IMR-90 (cell line): Measurements from ENCODE around the gene PTGR2. TPM values are rescaled to one million over a fixed set of nuclear protein-coding genes. Genes with fewer than 3 reads are reported as not detected.

Source experiments
- ATAC-seq: fragments of 200-7000 bp; cut with Tn5 transposase; 2 replicates; pipeline ENCODE4 v1.9.1; 2020; ENCODE audit warnings: low read depth, mild to moderate bottlenecking, moderate library complexity
- BruUV-seq: library from RNA; stranded (reverse); fragments of 400-500 nt; replicated peaks from 2 replicates; lab custom pipeline; 2021; lab: Mats Ljungman, UMichigan
- CTCF ChIA-PET: fragments of 300-600 bp; formaldehyde crosslinking; extraction: SDS; loops from one replicate; lab custom pipeline; 2021; ENCODE audit warnings: antibody characterized with exemption; lab: Yijun Ruan, JAX
- POLR2A ChIA-PET: fragments of 300-600 bp; sonication (Branson Sonifier 250); formaldehyde crosslinking; loops from one replicate; lab custom pipeline; 2022; ENCODE audit warnings: antibody characterized with exemption; ENCODE audit not compliant: unreplicated experiment; lab: Charles Lee
- DNase-seq: peaks from one replicate; pipeline ENCODE4 v3.0.0; 2013
- H2AFZ ChIP-seq: replicated peaks from 2 replicates; pipeline ENCODE3; 2013; ENCODE audit warnings: low read length, mild to moderate bottlenecking; ENCODE audit not compliant: poor library complexity
- H2AK5ac ChIP-seq: 2 replicates; pipeline ENCODE4 v1.6.1; 2013; ENCODE audit warnings: low read depth, low read length, inconsistent platforms
- H2AK9ac ChIP-seq: replicated peaks from 2 replicates; pipeline ENCODE3; 2013; ENCODE audit warnings: mild to moderate bottlenecking, low read depth, low read length, moderate library complexity; ENCODE audit not compliant: poor library complexity
- H2BK120ac ChIP-seq: 2 replicates; pipeline ENCODE4 v1.6.1; 2013; ENCODE audit warnings: low read depth, low read length, inconsistent platforms
- H2BK15ac ChIP-seq: 3 replicates; pipeline ENCODE4 v1.6.1; 2013; ENCODE audit warnings: low read depth, low read length, inconsistent platforms
- H2BK20ac ChIP-seq: 2 replicates; pipeline ENCODE4 v1.6.1; 2013; ENCODE audit warnings: low read depth, mild to moderate bottlenecking, inconsistent platforms, low read length, moderate library complexity
- H2BK5ac ChIP-seq: 2 replicates; pipeline ENCODE4 v1.6.1; 2013; ENCODE audit warnings: mild to moderate bottlenecking, low read depth, low read length, inconsistent platforms; ENCODE audit not compliant: poor library complexity, severe bottlenecking
- H3K14ac ChIP-seq: replicated peaks from 2 replicates; pipeline ENCODE4 v1.6.1; 2013; ENCODE audit warnings: low read depth, low read length, inconsistent platforms
- H3K18ac ChIP-seq: 2 replicates; pipeline ENCODE4 v1.6.1; 2013; ENCODE audit warnings: low read depth, low read length, control low read depth
- H3K23ac ChIP-seq: 2 replicates; pipeline ENCODE4 v1.6.1; 2013; ENCODE audit warnings: low read depth, low read length, inconsistent platforms
- H3K27ac ChIP-seq: 2 replicates; pipeline ENCODE4 v1.5.1; 2013; ENCODE audit warnings: mild to moderate bottlenecking, control low read depth, low read length; ENCODE audit not compliant: insufficient read depth
- H3K27me3 ChIP-seq: 2 replicates; pipeline ENCODE4 v1.6.1; 2013; ENCODE audit warnings: low read length; ENCODE audit not compliant: control insufficient read depth, insufficient read depth
- H3K36me3 ChIP-seq: 2 replicates; pipeline ENCODE4 v1.6.1; 2013; ENCODE audit warnings: low read length, mixed read lengths; ENCODE audit not compliant: control insufficient read depth, insufficient read depth
- H3K4ac ChIP-seq: 2 replicates; pipeline ENCODE4 v1.6.1; 2013; ENCODE audit warnings: low read depth, low read length, inconsistent platforms
- H3K4me1 ChIP-seq: 2 replicates; pipeline ENCODE4 v1.6.1; 2013; ENCODE audit warnings: low read length, mixed read lengths; ENCODE audit not compliant: control insufficient read depth, insufficient read depth
- H3K4me2 ChIP-seq: 2 replicates; pipeline ENCODE4 v1.6.1; 2013; ENCODE audit warnings: low read depth, mild to moderate bottlenecking, control low read depth, low read length, moderate library complexity
- H3K4me3 ChIP-seq: 2 replicates; pipeline ENCODE4 v1.5.1; 2013; ENCODE audit warnings: low read depth, mild to moderate bottlenecking, control low read depth, low read length, moderate library complexity; ENCODE audit not compliant: insufficient read depth
- H3K56ac ChIP-seq: 2 replicates; pipeline ENCODE4 v1.6.1; 2013; ENCODE audit warnings: low read length, inconsistent platforms; ENCODE audit not compliant: insufficient read depth; ENCODE audit errors: extremely low read depth
- H3K79me1 ChIP-seq, 2 experiments: 2 replicates each; pipeline ENCODE4 v1.6.1; 2013; ENCODE audit warnings: low read length in 2 of 2, inconsistent platforms in 1 of 2, low read depth in 1 of 2
- H3K9ac ChIP-seq: 2 replicates; pipeline ENCODE4 v1.6.1; 2013; ENCODE audit warnings: low read depth, low read length, control low read depth
- H3K9me1 ChIP-seq: 2 replicates; pipeline ENCODE4 v1.6.1; 2013; ENCODE audit warnings: low read length, inconsistent platforms; ENCODE audit not compliant: insufficient read depth
- H3K9me3 ChIP-seq: 2 replicates; pipeline ENCODE4 v1.6.1; 2013; ENCODE audit warnings: low read length; ENCODE audit not compliant: control insufficient read depth, insufficient read depth
- H4K20me1 ChIP-seq: 2 replicates; pipeline ENCODE4 v1.6.1; 2013; ENCODE audit warnings: low read length, inconsistent platforms; ENCODE audit not compliant: insufficient read depth
- H4K5ac ChIP-seq: 2 replicates; pipeline ENCODE4 v1.6.1; 2013; ENCODE audit warnings: mild to moderate bottlenecking, low read depth, low read length, control low read depth
- H4K8ac ChIP-seq, 2 experiments: 2 replicates each; pipeline ENCODE4 v1.6.1; 2013; ENCODE audit warnings: low read depth in 2 of 2, low read length in 2 of 2, control low read depth in 1 of 2, inconsistent platforms in 1 of 2
- H4K91ac ChIP-seq: 2 replicates; pipeline ENCODE4 v1.6.1; 2013; ENCODE audit warnings: low read depth, low read length, inconsistent platforms; ENCODE audit not compliant: insufficient read depth
- BHLHE40 ChIP-seq: fragments of 150-350 bp; IDR thresholded peaks from 2 replicates; pipeline ENCODE4 v1.6.1; 2016; ENCODE audit warnings: mild to moderate bottlenecking, low read depth, low read length
- CEBPB ChIP-seq: IDR thresholded peaks from 2 replicates; pipeline ENCODE4 v1.6.1; 2012; ENCODE audit warnings: low read depth, low read length, improper control_type of control experiment
- CHD1 ChIP-seq: IDR thresholded peaks from 2 replicates; pipeline ENCODE4 v1.6.1; 2012; ENCODE audit warnings: low read depth, low read length, improper control_type of control experiment
- CTCF ChIP-seq: conservative IDR thresholded peaks from 2 replicates; pipeline ENCODE4 v1.5.1; 2012; ENCODE audit warnings: mild to moderate bottlenecking, low read depth, low read length, improper control_type of control experiment
- ELK1 ChIP-seq: fragments of 150-350 bp; IDR thresholded peaks from 2 replicates; pipeline ENCODE4 v1.6.1; 2016; ENCODE audit warnings: low read depth, mild to moderate bottlenecking, low read length, moderate library complexity, borderline replicate concordance
- FOS ChIP-seq: fragments of 150-350 bp; IDR thresholded peaks from 2 replicates; pipeline ENCODE4 v1.6.1; 2016; ENCODE audit warnings: low read depth, low read length
- MAFK ChIP-seq: IDR thresholded peaks from 2 replicates; pipeline ENCODE4 v1.6.1; 2012; ENCODE audit warnings: low read depth, low read length, improper control_type of control experiment
- MAZ ChIP-seq: IDR thresholded peaks from 2 replicates; pipeline ENCODE4 v1.6.1; 2012; ENCODE audit warnings: low read depth, mild to moderate bottlenecking, low read length, improper control_type of control experiment, moderate library complexity, borderline replicate concordance
- MXI1 ChIP-seq: IDR thresholded peaks from 2 replicates; pipeline ENCODE4 v1.6.1; 2012; ENCODE audit warnings: low read depth, mild to moderate bottlenecking, low read length, moderate library complexity, borderline replicate concordance
- NFE2L2 ChIP-seq: fragments of 150-350 bp; IDR thresholded peaks from 2 replicates; pipeline ENCODE4 v1.6.1; 2016; ENCODE audit warnings: low read depth, mild to moderate bottlenecking, low read length
- POLR2A ChIP-seq: IDR thresholded peaks from 2 replicates; pipeline ENCODE4 v1.6.1; 2012; ENCODE audit warnings: mild to moderate bottlenecking, low read depth, low read length
- RAD21 ChIP-seq: IDR thresholded peaks from 2 replicates; pipeline ENCODE4 v1.6.1; 2012; ENCODE audit warnings: low read length, improper control_type of control experiment
- RCOR1 ChIP-seq: IDR thresholded peaks from 2 replicates; pipeline ENCODE4 v1.6.1; 2012; ENCODE audit warnings: mild to moderate bottlenecking, low read length, improper control_type of control experiment; ENCODE audit not compliant: insufficient replicate concordance
- RFX5 ChIP-seq: IDR thresholded peaks from 2 replicates; pipeline ENCODE4 v1.8.0; 2012; ENCODE audit warnings: low read depth, mild to moderate bottlenecking, low read length, moderate library complexity
- SMC3 ChIP-seq: fragments of 150-350 bp; IDR thresholded peaks from 2 replicates; pipeline ENCODE4 v1.6.1; 2016; ENCODE audit warnings: low read depth, mild to moderate bottlenecking, antibody characterized with exemption, low read length, moderate library complexity
- USF2 ChIP-seq: fragments of 150-350 bp; IDR thresholded peaks from 2 replicates; pipeline ENCODE4 v1.6.1; 2017; ENCODE audit warnings: mild to moderate bottlenecking, antibody characterized with exemption, low read length, low read depth
- WGBS, 2 experiments: methylation state at CpG; one replicate each; pipeline versions ENCODE4 v1.1.5 to v1.1.7; 2013; ENCODE audit warnings: missing lambda C conversion rate in 2 of 2; ENCODE audit not compliant: insufficient read length in 1 of 2; ENCODE audit errors: extremely low coverage in 2 of 2; 5-methylcytosine and 5-hydroxymethylcytosine counted together
- dilution Hi-C: fragments of 300-500 bp; cut with HindIII; formaldehyde crosslinking; loops from one replicate; pipeline ENCODE4 v1.14.3; 2018; ENCODE audit warnings: low sequenced_read_pairs; ENCODE audit not compliant: unreplicated experiment
- in situ Hi-C: fragments of 300-500 bp; cut with MboI; formaldehyde crosslinking; loops from 3 replicates; pipeline ENCODE4 v1.14.3; 2019; ENCODE audit warnings: low sequenced_read_pairs, inconsistent platforms, mixed read lengths
- intact Hi-C: fragments of 100-400 bp; cut with micrococcal nuclease; formaldehyde crosslinking; loops from 2 replicates; pipeline ENCODE4 v1.10.0; 2022
- polyA plus RNA-seq, 3 experiments: library from polyadenylated mRNA; depleted of rRNA; stranded (reverse); fragments of >200 nt; gene quantifications; 2 replicates each; pipeline ENCODE4 v1.2.3, GENCODE V29; 2012; ENCODE audit warnings: low replicate concordance in 1 of 3
- total RNA-seq: library from RNA; depleted of rRNA; stranded (reverse); fragments of >200 nt; gene quantifications from 2 replicates; pipeline ENCODE4 v1.2.3, GENCODE V29; 2012

The PTGR2 gene
- total and polyA plus RNA-seq, 2 of the 4 experiments (the other 2 are of a cell fraction) = 1.3 to 3.2 TPM

DNA sequence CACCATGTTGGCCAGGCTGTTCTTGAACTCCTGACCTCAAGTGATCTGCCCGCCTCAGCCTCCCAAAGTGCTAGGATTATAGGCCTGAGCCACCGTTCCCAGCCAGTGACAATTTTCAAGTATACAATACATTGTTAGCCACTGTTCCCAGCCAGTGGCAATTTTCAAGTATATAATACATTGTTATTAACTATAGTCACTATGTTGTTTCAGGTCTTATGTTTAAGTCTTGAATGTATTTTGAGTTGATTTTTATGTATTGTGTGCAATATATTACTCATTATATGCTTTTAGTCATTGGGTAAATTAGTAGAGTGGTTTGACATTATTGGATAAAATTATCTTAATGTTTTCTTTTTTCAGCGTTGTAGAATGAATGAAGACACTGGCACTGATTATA is 22.0 kb downstream of the PTGR2 start:
- Histone ChIP-seq H2BK15ac (no peak overlapping the region), H4K91ac (no peak overlapping the region), H3K36me3 (no peaks in the 10 kb centered on the region), H2AK5ac (no peak overlapping the region), H3K56ac (no peak overlapping the region), H2AK9ac (no peak overlapping the region), H3K4ac (no peak overlapping the region), H3K9me1 (0 out of 2 replicates have a peak, but pooled peaks cover 2% of the 10 kb centered on the region), H3K79me1 (no peaks in the 10 kb centered on the region), H3K9ac (no peak overlapping the region), H4K8ac (no peak overlapping the region), H2BK20ac (no peak overlapping the region), H2AFZ (no peak overlapping the region), H3K14ac (no peak overlapping the region), H3K27ac (no peak overlapping the region), H3K18ac (no peak overlapping the region), H4K20me1 (no peaks in the 10 kb centered on the region), H2BK120ac (no peak overlapping the region), H3K23ac (no peak overlapping the region), H2BK5ac (no peak overlapping the region), H3K4me2 (no peak overlapping the region), H3K4me3 (no peak overlapping the region), H3K9me3 (no peaks in the 10 kb centered on the region), H4K5ac (no peak overlapping the region), H3K27me3 (no peaks in the 10 kb centered on the region), H3K4me1 (peaks cover 4% of the 10 kb centered on the region; the same call in 1 of the 2 replicates)
- in situ Hi-C loops = no loop called here
- no peak for DNase-seq
- dilution Hi-C loops = no loop called here
- ChIA-PET POLR2A (no interaction called here), CTCF (no interaction called here)
- WGBS, 2 experiments = no CpG with 5 or more reads among the region's 3 CpGs
- no TSS peak for BruUV-seq
- no peak for TF ChIP-seq ELK1
- TF ChIP-seq CHD1 = no peak
- TF ChIP-seq BHLHE40 = no peak
- TF ChIP-seq FOS = no peak
- no peak for TF ChIP-seq CTCF
- no peak for TF ChIP-seq MAFK
- no peak for TF ChIP-seq CEBPB
- no peak for TF ChIP-seq RCOR1
- TF ChIP-seq RFX5 = no peak
- no peak for TF ChIP-seq RAD21
- TF ChIP-seq MXI1 = no peak
- no peak for TF ChIP-seq MAZ
- no peak for TF ChIP-seq POLR2A
- TF ChIP-seq SMC3 = no peak
- TF ChIP-seq NFE2L2 = no peak
- TF ChIP-seq USF2 = no peak
- no peak for ATAC-seq
- intact Hi-C loops = no loop called here
